ENCODE measurements around the gene CCDC178.

The CCDC178 gene

GRCh38 chr18:33316146-33316587 is 124.4 kb downstream of the CCDC178 start:
- no peak overlapping the region for H3K4me3 ChIP-seq (ENCODE audit: low read length)
- DNase-seq (ENCODE audit: low read depth), result no peak
- TF ChIP-seq CTCF (conservative IDR thresholded peaks at IDR 0.05; ENCODE audit: low read depth, low read length), result no peak

GRCh38 chr18:33307520-33307919 is 133.0 kb downstream of the CCDC178 start:
- no peak overlapping the region for H3K4me3 ChIP-seq (ENCODE audit: low read length)
- TF ChIP-seq CTCF (conservative IDR thresholded peaks at IDR 0.05; ENCODE audit: low read depth, low read length), result no peak
- no peak for DNase-seq (ENCODE audit: low read depth)

- H3K4me3 ChIP-seq (ENCODE audit: low read length), result no peak overlapping the region
- no peak for DNase-seq (ENCODE audit: low read depth)
- TF ChIP-seq CTCF (conservative IDR thresholded peaks at IDR 0.05; ENCODE audit: low read depth, low read length), result no peak
These were observed 136.2 kb downstream of the CCDC178 start for GRCh38 chr18:33304277-33304676.

DNA sequence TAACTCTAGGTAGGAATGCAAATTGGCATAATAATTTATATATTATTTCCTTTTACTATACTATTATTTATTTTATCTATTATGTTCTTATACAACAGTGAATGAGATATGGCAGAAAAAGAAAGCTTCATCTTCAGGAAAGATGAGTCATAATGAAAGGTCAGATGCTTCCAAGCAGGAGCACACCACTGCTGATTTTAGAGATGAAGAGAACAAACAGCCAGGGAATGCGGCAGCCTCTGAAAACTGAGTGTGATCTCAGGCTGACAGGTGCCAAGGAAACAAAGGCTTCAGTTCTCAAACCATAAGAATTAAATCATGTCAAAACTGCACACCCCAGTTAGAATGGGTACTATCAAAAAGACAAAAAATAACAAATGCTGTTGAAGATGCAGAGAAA is 149.0 kb downstream of the CCDC178 start:
- no peak for DNase-seq (ENCODE audit: low read depth)
- H3K4me3 ChIP-seq (ENCODE audit: low read length), result no peak overlapping the region
- TF ChIP-seq CTCF (conservative IDR thresholded peaks at IDR 0.05; ENCODE audit: low read depth, low read length), result no peak

DNA sequence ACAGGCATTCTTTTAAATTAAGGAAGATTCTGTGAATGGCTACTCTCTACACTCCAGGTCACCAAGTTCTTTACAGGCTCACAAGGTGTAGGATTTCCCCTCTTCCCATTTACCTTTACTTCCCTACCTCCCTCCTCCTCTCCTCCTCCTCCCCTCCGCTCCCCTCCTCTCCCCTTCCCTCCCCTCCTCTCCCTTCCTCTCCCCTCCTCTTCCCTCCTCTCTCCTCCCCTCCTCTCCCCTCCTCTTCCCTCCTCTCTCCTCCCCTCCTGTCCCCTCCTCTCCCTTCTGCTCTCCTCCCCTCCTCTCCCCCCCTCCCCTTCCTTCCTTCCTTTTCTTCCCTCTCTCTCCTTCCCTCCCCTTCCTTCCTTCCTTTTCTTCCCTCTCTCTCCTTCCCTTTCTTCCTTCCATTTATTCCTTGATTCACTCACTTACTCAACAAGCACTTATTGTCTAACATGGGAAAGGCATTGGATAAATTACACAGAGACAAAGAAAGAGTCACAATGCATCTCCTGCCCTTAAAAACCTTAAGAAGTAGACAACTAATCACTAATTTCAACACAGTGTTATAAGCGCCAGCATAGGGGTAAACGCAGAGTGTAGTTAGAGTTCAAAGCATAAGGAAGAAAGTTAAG is 152.3 kb downstream of the CCDC178 start:
- no peak for TF ChIP-seq CTCF (conservative IDR thresholded peaks at IDR 0.05; ENCODE audit: low read depth, low read length)
- no peak overlapping the region for H3K4me3 ChIP-seq (ENCODE audit: low read length)

DNA sequence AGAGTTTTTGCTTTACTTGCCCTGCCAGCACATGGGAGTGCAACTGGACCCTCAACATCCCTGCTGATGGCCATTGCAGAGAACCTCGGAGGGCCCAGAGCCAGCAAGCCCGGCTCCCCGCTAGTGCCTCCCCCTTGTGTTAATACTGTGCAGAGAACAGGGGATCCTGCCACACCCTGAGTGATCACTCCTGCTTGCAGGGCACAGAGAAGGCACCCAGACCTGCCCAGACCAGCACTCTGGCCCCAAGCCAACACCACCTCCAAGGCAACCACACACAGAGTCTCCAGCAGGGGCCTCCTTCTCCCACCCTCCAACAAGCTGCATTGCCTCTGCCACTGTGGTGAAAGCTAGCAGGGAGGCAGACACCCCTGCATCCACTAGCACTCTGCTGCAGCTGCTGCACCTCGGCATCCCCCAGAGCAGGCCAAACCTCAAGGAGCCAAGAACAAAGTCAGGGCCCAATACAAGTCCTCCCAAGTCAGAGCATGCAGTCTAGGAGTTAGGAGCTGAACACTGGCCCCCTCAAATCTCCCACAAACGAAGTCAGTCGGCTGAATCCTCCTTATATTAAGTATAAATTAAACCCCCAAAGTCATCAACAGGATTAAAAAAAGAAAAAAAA is 157.7 kb downstream of the CCDC178 start:
- no peak for TF ChIP-seq CTCF (conservative IDR thresholded peaks at IDR 0.05; ENCODE audit: low read depth, low read length)
- no peak overlapping the region for H3K4me3 ChIP-seq (ENCODE audit: low read length)
- DNase-seq (ENCODE audit: low read depth), result no peak

More for the DNA sequence above, 152.3 kb downstream of the CCDC178 start:
- DNase-seq (ENCODE audit: low read depth), result no peak

DNA sequence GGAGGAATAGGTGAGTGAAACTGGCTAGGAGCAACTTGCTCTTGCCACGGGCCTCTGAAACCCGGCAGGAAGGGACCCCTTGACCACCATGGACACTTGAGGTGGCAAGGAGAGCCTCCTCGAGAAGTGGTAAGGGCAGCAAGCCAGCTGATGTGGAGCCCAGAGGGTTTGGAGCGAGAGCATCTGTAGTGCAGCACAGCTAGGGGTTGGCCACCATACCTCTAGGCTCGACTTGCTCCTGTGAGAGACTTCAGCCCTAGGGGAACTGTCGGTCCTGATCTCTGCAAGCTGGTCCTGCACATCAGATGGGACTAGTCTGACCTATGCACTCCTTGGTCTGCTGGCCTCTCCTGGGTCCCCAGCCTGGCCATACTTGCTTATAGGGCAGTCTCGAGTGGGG is 158.4 kb downstream of the CCDC178 start:
- no peak for DNase-seq (ENCODE audit: low read depth)
- no peak overlapping the region for H3K4me3 ChIP-seq (ENCODE audit: low read length)
- TF ChIP-seq CTCF (conservative IDR thresholded peaks at IDR 0.05; ENCODE audit: low read depth, low read length), result no peak

All from retinal pigment epithelial cell (primary cell).